Peyer's patch (tissue), 4 donors: ENCODE measurements around the gene CLASP2.

ENCODE experiments used
- POLR2A ChIP-seq, 2 donors: fragments of 450-650 bp; IDR thresholded peaks; one replicate each; pipeline ENCODE4 v1.5.1; 2017; ENCODE audit warnings: antibody characterized with exemption in 2 of 2, mild to moderate bottlenecking in 2 of 2, moderate library complexity in 2 of 2
- TF ChIP-seq, protein P1 (sequence below), 6 experiments: fragments of 450-650 bp in 4 of 6; fragments of 200-600 bp in 2 of 6; sonication (generic) in 1 of 6; IDR thresholded peaks; one replicate each; pipeline ENCODE4 v1.5.1; 2017 to 2019; ENCODE audit warnings: antibody characterized with exemption in 6 of 6, mild to moderate bottlenecking in 3 of 6, moderate library complexity in 1 of 6

- TF ChIP-seq, protein P1, sequence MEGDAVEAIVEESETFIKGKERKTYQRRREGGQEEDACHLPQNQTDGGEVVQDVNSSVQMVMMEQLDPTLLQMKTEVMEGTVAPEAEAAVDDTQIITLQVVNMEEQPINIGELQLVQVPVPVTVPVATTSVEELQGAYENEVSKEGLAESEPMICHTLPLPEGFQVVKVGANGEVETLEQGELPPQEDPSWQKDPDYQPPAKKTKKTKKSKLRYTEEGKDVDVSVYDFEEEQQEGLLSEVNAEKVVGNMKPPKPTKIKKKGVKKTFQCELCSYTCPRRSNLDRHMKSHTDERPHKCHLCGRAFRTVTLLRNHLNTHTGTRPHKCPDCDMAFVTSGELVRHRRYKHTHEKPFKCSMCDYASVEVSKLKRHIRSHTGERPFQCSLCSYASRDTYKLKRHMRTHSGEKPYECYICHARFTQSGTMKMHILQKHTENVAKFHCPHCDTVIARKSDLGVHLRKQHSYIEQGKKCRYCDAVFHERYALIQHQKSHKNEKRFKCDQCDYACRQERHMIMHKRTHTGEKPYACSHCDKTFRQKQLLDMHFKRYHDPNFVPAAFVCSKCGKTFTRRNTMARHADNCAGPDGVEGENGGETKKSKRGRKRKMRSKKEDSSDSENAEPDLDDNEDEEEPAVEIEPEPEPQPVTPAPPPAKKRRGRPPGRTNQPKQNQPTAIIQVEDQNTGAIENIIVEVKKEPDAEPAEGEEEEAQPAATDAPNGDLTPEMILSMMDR (IDR thresholded peaks at IDR 0.05): no peak
- no peak for TF ChIP-seq POLR2A (IDR thresholded peaks at IDR 0.05)
Observed at GRCh38 chr3:33467786-33468185, 250.3 kb downstream of the CLASP2 start.
